Thyroid gland (tissue), 4 donors: ENCODE results near the gene ATL2.

Experiments used
- POLR2A ChIP-seq, 2 donors: fragments of 450-650 bp; IDR thresholded peaks; one replicate each; pipeline ENCODE4 v1.6.1; 2017; ENCODE audit warnings: antibody characterized with exemption in 2 of 2, mild to moderate bottlenecking in 2 of 2, moderate library complexity in 1 of 2
- TF ChIP-seq, protein P1 (sequence below), 6 experiments: fragments of 200-600 bp in 3 of 6; fragments of 450-650 bp in 3 of 6; sonication (generic) in 3 of 6; IDR thresholded peaks; one replicate each; pipeline ENCODE4 v1.5.1; 2016 to 2019; ENCODE audit warnings: antibody characterized with exemption in 6 of 6, mild to moderate bottlenecking in 2 of 6, inconsistent platforms in 1 of 6, moderate library complexity in 1 of 6

DNA sequence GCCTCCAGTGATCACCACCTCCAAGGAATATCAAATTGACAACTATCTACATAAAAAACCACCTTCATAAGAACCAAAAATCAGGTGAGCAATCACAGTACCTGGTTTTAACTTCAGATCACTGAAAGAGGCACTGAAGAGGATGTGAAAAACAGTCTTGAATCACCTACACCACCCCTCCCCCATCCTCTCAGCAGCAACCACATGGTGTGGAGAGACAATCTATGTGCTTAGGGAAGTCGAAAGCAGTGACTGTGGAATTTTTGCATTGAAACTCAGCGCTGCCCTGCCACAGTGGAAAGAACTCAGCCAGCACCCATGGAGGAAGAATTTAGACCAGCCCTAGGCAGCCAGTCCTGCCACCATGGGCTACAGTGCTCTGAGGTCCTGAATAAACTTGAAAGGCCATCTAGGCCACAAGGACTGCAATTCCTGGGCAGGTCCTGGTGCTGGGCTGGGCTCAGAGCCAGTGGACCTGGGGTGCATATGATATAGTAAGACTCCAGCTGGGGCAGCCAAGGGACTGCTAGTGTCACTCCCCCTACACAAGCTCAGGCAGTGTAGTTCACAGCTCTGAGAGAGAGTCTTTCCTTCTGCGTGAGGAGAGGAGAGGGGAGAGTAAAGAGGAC lies 75.6 kb downstream of the ATL2 start:
- TF ChIP-seq, protein P1, sequence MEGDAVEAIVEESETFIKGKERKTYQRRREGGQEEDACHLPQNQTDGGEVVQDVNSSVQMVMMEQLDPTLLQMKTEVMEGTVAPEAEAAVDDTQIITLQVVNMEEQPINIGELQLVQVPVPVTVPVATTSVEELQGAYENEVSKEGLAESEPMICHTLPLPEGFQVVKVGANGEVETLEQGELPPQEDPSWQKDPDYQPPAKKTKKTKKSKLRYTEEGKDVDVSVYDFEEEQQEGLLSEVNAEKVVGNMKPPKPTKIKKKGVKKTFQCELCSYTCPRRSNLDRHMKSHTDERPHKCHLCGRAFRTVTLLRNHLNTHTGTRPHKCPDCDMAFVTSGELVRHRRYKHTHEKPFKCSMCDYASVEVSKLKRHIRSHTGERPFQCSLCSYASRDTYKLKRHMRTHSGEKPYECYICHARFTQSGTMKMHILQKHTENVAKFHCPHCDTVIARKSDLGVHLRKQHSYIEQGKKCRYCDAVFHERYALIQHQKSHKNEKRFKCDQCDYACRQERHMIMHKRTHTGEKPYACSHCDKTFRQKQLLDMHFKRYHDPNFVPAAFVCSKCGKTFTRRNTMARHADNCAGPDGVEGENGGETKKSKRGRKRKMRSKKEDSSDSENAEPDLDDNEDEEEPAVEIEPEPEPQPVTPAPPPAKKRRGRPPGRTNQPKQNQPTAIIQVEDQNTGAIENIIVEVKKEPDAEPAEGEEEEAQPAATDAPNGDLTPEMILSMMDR (IDR thresholded peaks at IDR 0.05): no peak
- TF ChIP-seq POLR2A (IDR thresholded peaks at IDR 0.05): no peak
